Thyroid gland (tissue), 4 donors: ENCODE measurements around the gene OR5A1. TPM values are rescaled to one million over a fixed set of nuclear protein-coding genes. Genes with fewer than 3 reads are reported as not detected.
A peak's percentile ranks its signal among the peaks of the same experiment; 100 is the strongest.

Source experiments
- DNase-seq, 2 donors: peaks; one replicate each; pipeline ENCODE4 v3.0.0-alpha.2; 2019
- H3K27ac ChIP-seq, 3 donors: fragments of 200-600 bp; sonication (generic); 1 replicate in 2 of 3; 2 replicates in 1 of 3; pipeline ENCODE4 v1.5.1; 2016 to 2019; ENCODE audit warnings: mild to moderate bottlenecking in 1 of 3, moderate library complexity in 1 of 3
- H3K27me3 ChIP-seq: fragments of 200-600 bp; sonication (generic); one replicate; pipeline ENCODE4 v1.5.1; 2019
- H3K36me3 ChIP-seq, 2 donors: fragments of 200-600 bp; sonication (generic); one replicate each; pipeline ENCODE4 v1.5.1; 2016 to 2019
- H3K4me1 ChIP-seq, 2 donors: fragments of 200-600 bp; sonication (generic); one replicate each; pipeline ENCODE4 v1.5.1; 2017 to 2019
- H3K4me3 ChIP-seq, 3 donors: fragments of 200-600 bp; sonication (generic); replicated peaks in 1 of 3; 1 replicate in 2 of 3; 2 replicates in 1 of 3; pipeline ENCODE4 v1.5.1; 2016; ENCODE audit warnings: mild to moderate bottlenecking in 1 of 3
- H3K9me3 ChIP-seq: fragments of 200-600 bp; sonication (generic); one replicate; pipeline ENCODE4 v1.5.1; 2017
- POLR2A ChIP-seq, 2 donors: fragments of 450-650 bp; IDR thresholded peaks; one replicate each; pipeline ENCODE4 v1.6.1; 2017; ENCODE audit warnings: antibody characterized with exemption in 2 of 2, mild to moderate bottlenecking in 2 of 2, moderate library complexity in 1 of 2
- WGBS, 2 donors: methylation state at CpG; one replicate each; pipeline ENCODE4 v1.1.5; 2017; 5-methylcytosine and 5-hydroxymethylcytosine counted together
- intact Hi-C: fragments of 100-400 bp; cut with DNase I; formaldehyde crosslinking; loops from one replicate; pipeline ENCODE4 v1.15.1; 2023
- total RNA-seq, 4 donors: library from RNA; depleted of rRNA; stranded (reverse); fragments of >200 nt; gene quantifications; one replicate each; pipeline ENCODE4 v1.2.3, GENCODE V29; 2016
- TF ChIP-seq, protein P1 (sequence below), 6 experiments: fragments of 200-600 bp in 3 of 6; fragments of 450-650 bp in 3 of 6; sonication (generic) in 3 of 6; IDR thresholded peaks; one replicate each; pipeline ENCODE4 v1.5.1; 2016 to 2019; ENCODE audit warnings: antibody characterized with exemption in 6 of 6, mild to moderate bottlenecking in 2 of 6, inconsistent platforms in 1 of 6, moderate library complexity in 1 of 6

Gene OR5A1
- total RNA-seq, 4 donors from 2014 or later = 0.05 TPM; not detected in 3

DNA sequence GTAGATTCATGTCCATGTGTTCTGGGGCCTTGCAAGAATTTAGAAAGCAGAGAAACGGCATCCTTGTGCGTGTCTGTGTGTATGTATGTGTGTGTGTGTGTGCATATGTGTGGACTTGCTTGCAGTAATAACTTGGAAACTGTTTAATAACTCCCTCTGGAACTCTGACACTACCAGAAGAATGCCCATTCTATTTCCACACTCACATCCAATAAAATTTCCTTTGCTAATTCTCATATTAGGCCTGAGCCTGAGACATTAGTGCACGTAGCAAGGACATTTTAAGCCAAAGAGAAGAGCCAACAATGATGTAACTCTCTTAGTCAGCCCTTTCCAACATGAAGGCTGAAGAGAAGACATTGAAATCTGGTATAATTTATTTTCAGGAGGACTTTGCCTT lies 23.6 kb downstream of the OR5A1 start:
- H3K9me3 ChIP-seq = no peaks in the 10 kb centered on the region
- WGBS, 2 donors = 63 to 86% methylated on average over 3 of the region's 3 CpGs
- TF ChIP-seq, protein P1, sequence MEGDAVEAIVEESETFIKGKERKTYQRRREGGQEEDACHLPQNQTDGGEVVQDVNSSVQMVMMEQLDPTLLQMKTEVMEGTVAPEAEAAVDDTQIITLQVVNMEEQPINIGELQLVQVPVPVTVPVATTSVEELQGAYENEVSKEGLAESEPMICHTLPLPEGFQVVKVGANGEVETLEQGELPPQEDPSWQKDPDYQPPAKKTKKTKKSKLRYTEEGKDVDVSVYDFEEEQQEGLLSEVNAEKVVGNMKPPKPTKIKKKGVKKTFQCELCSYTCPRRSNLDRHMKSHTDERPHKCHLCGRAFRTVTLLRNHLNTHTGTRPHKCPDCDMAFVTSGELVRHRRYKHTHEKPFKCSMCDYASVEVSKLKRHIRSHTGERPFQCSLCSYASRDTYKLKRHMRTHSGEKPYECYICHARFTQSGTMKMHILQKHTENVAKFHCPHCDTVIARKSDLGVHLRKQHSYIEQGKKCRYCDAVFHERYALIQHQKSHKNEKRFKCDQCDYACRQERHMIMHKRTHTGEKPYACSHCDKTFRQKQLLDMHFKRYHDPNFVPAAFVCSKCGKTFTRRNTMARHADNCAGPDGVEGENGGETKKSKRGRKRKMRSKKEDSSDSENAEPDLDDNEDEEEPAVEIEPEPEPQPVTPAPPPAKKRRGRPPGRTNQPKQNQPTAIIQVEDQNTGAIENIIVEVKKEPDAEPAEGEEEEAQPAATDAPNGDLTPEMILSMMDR (IDR thresholded peaks at IDR 0.05) = no peak
- TF ChIP-seq POLR2A (IDR thresholded peaks at IDR 0.05) = no peak
- H3K27me3 ChIP-seq = no peaks in the 10 kb centered on the region
- intact Hi-C loops = no loop called here
- no peak for DNase-seq
- no peaks in the 10 kb centered on the region for H3K4me1 ChIP-seq
- H3K27ac ChIP-seq = no peak overlapping the region
- no peaks in the 10 kb centered on the region for H3K36me3 ChIP-seq
- H3K4me3 ChIP-seq = no peak overlapping the region

DNA sequence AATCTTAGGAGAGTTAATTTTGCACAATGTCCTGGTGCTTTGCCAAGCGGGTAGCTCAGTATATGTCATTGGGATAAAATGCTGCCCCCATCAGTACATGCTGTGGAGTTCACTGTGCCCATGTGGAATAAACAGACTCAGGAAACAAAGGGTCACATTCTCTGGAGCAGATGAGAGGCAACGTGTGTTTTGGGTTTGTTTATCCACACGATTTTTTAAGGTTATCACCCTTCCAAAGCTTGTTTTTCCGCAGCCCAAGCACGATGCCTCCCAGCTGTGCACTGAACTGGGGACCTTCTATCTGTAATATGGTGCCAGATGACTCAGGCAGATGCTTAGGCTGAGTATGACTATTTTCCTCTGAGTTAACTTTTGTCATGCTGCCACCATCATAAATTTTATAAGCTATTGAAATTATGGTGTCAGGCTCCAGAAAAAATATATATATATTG lies 26.9 kb downstream of the OR5A1 start:
- no peaks in the 10 kb centered on the region for H3K27me3 ChIP-seq
- H3K4me3 ChIP-seq = no peak overlapping the region
- peak in 1 of 2 donors; percentile 11 for DNase-seq
- no peak overlapping the region for H3K27ac ChIP-seq
- WGBS, 2 donors = 42% methylated on average over 5 of the region's 5 CpGs
- no peaks in the 10 kb centered on the region for H3K9me3 ChIP-seq
- H3K36me3 ChIP-seq = no peaks in the 10 kb centered on the region
- no peaks in the 10 kb centered on the region for H3K4me1 ChIP-seq
- intact Hi-C loops = no loop called here
- TF ChIP-seq POLR2A (IDR thresholded peaks at IDR 0.05) = no peak
- TF ChIP-seq, protein P1 (IDR thresholded peaks at IDR 0.05) = no peak

DNA sequence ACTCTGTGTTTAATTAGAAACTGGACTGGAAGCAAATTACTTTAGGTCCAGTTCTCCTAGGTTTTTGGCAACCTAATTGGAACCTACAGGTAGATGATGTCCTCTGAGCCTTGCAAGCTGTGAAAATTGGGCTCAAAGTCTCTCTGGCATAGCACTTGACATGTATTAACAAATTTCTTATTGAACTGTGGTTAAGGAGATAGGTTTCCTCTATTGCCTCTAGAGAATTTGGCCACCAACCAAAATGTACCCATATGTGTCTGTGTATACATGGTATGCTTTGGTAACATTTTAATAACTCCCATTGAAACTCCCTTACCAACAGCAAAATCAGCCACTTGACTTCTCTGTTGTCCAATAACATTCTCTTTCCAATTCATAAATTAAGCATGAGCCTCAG lies 36.7 kb downstream of the OR5A1 start, which contains the start of gene OR4D10:
TSS of gene OR4D10 (plus strand) at position 301 of the 400 bp plus-strand sequence. CDS start 4,115 bp downstream, outside the sequence.
- Histone ChIP-seq H3K36me3 (no peaks in the 10 kb centered on the region), H3K4me3 (no peak within 1 kb of the TSS), H3K4me1 (no peaks in the 10 kb centered on the region), H3K27ac (no peak within 1 kb of the TSS), H3K27me3 (no peaks in the 10 kb centered on the region), H3K9me3 (no peaks in the 10 kb centered on the region)
- TF ChIP-seq POLR2A (IDR thresholded peaks at IDR 0.05) = no peak
- TF ChIP-seq, protein P1 (IDR thresholded peaks at IDR 0.05) = no peak
- no peak for DNase-seq
- intact Hi-C loops = no loop called here

DNA sequence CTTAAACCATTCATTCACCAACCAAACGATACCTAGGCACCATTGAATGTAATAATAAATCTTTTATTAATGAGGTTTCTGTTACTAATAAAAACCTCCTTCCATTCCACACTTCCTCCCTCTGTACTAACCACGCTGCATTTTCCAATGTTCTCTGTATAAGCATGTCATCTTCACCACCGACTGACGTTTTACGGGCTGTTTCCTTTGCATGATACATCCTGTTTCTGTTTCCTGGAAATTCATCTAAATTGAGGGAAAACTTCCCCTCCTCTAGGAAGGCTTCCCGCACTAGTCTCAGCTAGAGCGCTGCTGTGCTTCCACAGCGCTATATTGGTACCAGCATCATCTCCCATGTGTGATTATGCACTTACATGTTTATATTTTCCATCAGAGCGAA lies 38.9 kb downstream of the OR5A1 start:
- intact Hi-C loops = no loop called here

DNA sequence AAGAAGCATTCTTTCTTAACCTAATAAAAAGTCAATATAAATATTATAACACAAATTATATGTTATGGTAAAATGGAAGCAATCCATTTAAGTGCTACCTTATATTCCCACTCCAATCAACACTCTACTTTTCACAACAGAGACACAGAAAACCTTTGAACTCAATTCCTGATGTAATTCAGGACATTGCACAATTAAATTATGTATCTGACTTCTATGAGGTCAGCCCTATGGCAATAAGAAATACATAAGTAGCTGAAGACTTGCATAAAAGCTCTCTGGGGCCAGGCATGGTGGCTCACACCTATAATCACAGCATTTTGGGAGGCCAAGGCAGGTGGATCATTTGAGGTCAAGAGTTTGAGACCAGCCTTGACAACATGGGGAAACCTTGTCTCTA lies 43.6 kb downstream of the OR5A1 start:
- H3K36me3 ChIP-seq = no peaks in the 10 kb centered on the region
- H3K27me3 ChIP-seq = no peaks in the 10 kb centered on the region
- H3K27ac ChIP-seq = no peak overlapping the region
- no peak for DNase-seq
- no peak overlapping the region for H3K4me3 ChIP-seq
- H3K4me1 ChIP-seq = no peaks in the 10 kb centered on the region
- no peak for TF ChIP-seq POLR2A (IDR thresholded peaks at IDR 0.05)
- intact Hi-C loops = no loop called here
- H3K9me3 ChIP-seq = no peaks in the 10 kb centered on the region

More for the DNA sequence above, 38.9 kb downstream of the OR5A1 start:
- H3K4me3 ChIP-seq = no peak overlapping the region
- no peak overlapping the region for H3K27ac ChIP-seq
- H3K4me1 ChIP-seq = no peaks in the 10 kb centered on the region
- no peaks in the 10 kb centered on the region for H3K9me3 ChIP-seq
- peak in 1 of 2 donors; percentile 21 for TF ChIP-seq POLR2A (IDR thresholded peaks at IDR 0.05)
- TF ChIP-seq, protein P1 (IDR thresholded peaks at IDR 0.05) = no peak
- no peaks in the 10 kb centered on the region for H3K36me3 ChIP-seq
- no peaks in the 10 kb centered on the region for H3K27me3 ChIP-seq
- no peak for DNase-seq
- 63 to 70% methylated on average over 9 of the region's 9 CpGs for WGBS, 2 donors

DNA sequence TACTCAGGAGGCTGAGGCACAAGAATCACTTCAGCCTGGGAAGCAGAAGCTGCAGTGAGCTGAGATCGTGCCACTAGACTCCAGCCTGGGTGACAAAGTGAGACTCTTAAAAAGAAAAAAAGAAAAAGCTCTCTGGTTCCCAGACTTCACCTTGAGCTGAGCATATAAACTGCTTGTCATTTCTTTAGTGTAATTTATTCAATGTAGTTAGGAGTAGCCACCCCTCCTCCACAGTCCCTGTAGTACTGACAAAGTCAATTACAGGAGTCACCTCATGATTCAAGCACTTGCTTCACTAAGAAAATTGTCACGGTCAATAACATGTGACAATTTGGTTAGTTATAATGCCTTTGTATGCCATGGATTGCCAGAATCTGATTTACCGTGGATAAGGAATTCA lies 44.1 kb downstream of the OR5A1 start:
- H3K36me3 ChIP-seq = no peaks in the 10 kb centered on the region
- no peaks in the 10 kb centered on the region for H3K4me1 ChIP-seq
- DNase-seq = no peak
- no peaks in the 10 kb centered on the region for H3K9me3 ChIP-seq
- no peak for TF ChIP-seq POLR2A (IDR thresholded peaks at IDR 0.05)
- TF ChIP-seq, protein P1 (IDR thresholded peaks at IDR 0.05) = no peak
- H3K4me3 ChIP-seq = no peak overlapping the region
- 66 to 79% methylated on average over 3 of the region's 3 CpGs for WGBS, 2 donors
- H3K27me3 ChIP-seq = no peaks in the 10 kb centered on the region
- intact Hi-C loops = no loop called here
- H3K27ac ChIP-seq = no peak overlapping the region
